Glomerular visceral epithelial cell (primary cell): ENCODE data around the gene DOCK4.

Experiments used
- DNase-seq: peaks from one replicate; pipeline ENCODE4 v3.0.0-alpha.2; 2016; ENCODE audit errors: extremely low spot score

The DOCK4 gene

DNA sequence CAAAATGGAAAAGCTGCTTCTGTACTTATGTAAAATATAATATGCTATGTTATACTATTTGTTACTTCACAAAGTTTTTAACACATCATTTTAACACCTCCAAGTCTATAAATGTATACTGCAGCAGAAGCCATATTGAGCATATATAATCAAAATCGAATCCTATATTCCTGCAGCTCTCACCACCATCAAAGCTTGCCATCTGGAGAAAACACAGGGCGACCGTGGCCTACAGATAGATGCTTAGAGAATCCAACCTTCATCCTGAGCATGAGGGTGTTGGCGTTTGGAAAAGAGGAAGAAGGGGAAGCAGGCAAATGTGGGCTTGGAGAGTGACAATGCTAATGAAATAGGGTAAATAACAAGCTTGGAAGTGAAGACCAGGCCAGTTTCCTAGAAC lies 385.2 kb downstream of the DOCK4 start:
- DNase-seq = no peak

DNA sequence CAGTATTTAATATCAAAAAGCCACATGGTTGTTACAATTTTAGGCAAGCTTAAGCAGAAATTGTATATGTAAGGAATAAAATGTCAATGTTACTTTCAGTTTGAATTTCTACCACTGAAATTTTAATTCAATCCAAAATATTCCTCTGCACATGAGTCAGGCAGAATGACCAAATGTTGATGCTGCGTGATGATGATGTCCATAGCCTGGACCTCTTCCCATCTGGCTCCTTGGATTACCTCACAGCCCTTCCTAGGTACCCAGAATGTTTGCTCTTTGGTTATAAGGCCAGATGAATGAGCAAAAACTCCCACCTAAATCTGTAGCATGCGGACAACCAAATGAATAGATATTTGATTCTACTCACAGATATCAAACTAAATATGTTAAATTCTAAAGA lies 385.6 kb downstream of the DOCK4 start:
- no peak for DNase-seq

GRCh38 chr7:111820121-111820520 lies 386.1 kb downstream of the DOCK4 start:
- no peak for DNase-seq

DNA sequence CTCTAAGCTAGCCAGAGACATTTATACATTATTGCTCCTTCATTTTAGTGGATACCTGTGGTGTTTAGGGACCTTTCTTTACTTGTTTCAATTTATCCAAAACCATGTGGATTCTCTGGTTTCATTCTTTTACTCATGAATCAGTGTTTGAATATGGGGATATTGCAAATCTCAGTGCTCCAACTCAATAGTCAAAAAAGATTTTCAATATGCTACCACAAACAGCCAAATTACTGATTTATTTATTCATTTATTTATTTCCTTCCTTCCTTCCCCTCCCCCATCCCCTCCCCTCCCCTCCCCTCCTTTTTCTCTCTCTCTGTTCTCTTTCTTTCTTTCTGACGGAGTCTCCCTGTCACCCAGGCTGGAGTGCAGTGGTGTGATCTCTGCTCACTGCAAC lies 390.8 kb downstream of the DOCK4 start:
- DNase-seq = no peak

GRCh38 chr7:111813306-111813705 lies 392.9 kb downstream of the DOCK4 start:
- no peak for DNase-seq

DNA sequence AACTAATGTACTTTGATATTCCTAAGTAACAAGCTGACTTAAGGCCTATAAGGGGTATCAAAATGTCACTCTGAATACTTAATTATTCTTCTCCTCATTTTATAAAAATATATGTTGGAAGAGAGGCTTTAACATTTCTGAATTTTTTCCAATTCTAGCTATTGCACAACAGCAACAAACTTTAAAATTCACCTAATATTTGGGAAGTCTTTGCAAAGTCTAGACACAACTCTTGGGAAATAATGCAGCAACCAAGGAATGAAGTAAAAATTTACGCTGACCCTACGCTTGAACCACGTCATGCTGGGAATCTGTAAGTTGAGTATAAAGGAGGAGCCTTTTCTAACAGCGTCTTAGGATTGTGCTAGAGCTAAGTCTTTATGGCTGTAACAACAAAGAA lies 400.0 kb downstream of the DOCK4 start:
- no peak for DNase-seq

- peak; percentile 29 for DNase-seq
These were observed 403.0 kb downstream of the DOCK4 start for GRCh38 chr7:111803015-111803758.

DNA sequence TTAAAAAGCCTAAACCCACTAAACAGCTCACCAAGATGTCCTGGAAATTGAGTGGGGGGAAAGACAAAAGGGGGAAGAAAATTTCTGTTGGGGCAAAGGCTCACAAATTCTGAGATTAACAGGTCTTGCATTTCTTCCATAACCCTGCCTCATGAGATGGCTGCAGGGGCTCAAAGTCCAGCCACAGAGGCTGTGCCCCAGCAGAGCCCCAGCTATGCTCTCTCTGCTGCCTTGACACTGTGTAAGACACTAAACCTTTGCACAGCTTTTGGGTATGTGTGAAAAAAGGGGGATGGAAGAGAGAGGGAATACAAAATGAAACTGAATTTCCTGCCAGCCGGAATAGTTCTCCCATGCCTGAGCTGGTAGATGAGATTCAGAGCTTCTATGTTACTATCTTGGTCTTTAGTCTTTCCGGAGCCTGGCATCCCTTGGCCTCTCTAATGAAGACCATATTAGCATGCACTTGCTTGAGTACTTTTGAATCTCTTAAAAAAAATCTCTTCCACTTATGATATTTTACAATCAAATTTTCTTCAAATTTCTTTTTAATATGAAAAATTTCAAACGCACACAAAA lies 403.9 kb downstream of the DOCK4 start:
- DNase-seq = no peak

DNA sequence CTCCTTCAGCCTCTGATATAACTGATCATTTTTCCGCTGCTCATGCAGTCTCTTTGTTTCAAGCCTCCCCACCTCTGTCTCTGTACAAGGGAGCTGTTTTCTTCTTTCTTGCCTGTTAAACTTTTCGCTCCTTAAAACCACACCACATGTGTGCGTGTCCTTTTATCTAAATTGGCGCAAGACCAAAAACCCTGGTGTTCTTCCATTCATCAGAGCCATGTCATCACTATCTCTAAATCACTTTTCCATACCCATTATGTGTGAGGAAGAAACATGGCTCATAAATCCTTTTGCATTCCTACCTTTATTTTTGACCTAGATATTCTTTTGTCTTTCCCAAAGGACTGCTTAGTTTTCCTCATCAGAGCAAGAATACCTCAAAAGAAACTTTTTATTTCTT lies 404.9 kb downstream of the DOCK4 start:
- DNase-seq = no peak

GRCh38 chr7:111796671-111797070 lies 409.5 kb downstream of the DOCK4 start:
- DNase-seq = no peak

DNA sequence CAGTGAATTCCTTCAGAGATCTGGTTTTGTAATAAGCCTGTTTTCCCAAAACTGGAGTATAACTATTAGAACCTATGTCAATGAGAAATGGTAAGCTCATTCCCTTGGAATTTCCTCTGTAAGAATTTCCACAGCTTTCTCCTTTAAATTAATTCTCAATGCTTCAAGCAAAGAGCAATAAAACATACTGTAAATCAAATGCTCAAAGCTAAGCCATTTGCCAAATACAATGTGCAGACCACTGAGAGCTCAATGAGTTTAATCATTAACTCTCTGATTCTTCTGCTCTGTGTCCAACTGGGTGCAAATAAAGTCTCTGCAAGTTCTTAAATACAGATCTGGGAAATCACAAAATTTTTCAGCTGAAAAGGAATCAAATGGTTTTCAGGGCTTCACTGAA lies 416.3 kb downstream of the DOCK4 start:
- peak; percentile 6 for DNase-seq

- DNase-seq = no peak
These were observed 417.2 kb downstream of the DOCK4 start for GRCh38 chr7:111789048-111789320.

GRCh38 chr7:111788286-111789047 lies 417.7 kb downstream of the DOCK4 start:
- no peak for DNase-seq

DNA sequence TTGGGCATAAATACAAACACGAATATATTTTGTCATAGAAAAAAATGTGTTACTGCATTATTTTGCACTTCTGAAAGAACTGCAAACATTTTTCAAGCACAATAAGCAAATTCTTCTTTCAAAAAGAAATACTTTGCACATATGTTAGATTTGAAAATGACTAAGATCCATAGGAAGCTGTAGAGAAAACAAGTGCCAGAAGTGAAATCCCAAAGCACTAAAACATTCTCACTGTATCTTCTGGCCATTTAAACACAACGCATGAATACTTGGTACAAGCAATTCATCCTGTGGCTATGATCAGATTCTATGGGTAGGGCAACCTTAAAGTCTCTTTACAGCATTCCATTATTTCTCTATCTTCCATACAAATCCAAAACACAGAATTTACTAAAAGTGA lies 418.5 kb downstream of the DOCK4 start:
- DNase-seq = no peak

- DNase-seq = no peak
These were observed 419.1 kb downstream of the DOCK4 start for GRCh38 chr7:111787099-111787498.

DNA sequence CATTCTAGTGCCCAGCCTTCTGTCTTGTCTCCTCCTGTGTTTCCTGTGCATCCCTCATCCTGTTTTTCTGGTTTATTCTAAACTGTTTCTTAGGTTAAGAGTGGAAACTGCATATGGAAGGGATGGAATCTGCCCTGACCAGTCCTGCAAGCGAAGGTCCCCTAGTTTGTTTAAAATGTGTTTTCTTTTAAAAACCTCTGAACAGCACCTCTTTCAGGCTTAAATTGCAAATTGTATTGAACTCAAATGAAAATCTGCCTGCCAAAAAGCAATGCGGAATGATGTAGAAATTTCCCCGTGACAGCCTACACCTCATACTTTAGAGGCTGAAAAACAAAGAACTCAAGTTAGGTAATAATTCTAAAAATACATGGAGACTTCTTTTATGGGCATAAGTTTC lies 421.1 kb downstream of the DOCK4 start:
- no peak for DNase-seq

DNA sequence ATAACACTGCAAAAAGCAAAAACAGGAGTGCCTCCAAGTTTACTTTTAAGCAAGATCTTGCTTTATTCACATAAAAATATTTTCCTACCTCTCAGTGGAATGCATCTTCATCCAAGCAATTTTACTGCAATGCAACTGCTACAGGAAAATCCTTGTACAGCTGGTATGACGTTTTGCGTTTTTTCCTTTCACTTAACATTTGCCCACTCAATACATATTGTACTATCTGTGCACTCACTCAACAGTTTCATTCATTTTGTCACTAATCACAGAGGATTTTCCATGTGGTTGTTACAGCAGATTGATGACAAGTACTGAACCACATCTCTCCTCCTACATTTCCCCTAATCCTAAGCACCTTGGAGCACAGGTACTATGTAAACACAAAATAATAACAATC lies 421.9 kb downstream of the DOCK4 start:
- no peak for DNase-seq

DNA sequence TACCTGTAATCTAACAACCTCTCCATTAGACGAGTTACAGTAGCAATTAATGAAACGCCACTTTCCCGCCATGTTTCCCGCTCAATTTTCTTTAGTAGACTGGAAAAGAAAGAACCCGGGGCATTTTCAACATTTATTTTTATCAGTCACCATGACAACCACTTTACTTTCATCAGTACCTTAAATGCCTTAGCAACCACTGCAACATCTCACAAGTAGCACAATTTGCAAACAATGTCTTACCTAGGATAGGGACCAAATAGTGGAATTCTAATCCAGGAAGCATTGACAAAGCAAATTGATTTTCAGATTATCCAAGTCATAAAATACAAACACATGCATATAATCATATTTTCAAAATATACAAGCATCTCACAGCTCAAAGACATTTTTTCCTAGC lies 422.3 kb downstream of the DOCK4 start:
- no peak for DNase-seq

DNA sequence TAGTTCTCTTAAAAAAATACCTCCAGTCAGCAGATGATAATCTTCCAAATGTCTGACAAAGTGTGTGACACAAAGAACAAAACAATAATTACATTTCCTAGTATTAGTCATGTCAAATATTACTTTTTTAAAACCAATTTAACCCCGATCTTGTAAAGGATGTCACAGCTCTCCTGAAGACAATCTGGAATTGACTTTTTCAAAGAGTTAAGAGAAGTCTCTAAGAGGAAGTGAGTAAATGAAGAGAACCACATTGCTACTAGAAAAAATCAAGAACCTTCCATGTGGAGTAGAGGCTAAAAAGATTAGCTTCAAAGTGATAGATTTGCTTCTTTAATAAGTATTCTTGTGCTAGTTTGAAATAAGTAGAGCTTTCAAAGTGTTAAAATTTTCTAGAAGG lies 425.7 kb downstream of the DOCK4 start:
- no peak for DNase-seq

DNA sequence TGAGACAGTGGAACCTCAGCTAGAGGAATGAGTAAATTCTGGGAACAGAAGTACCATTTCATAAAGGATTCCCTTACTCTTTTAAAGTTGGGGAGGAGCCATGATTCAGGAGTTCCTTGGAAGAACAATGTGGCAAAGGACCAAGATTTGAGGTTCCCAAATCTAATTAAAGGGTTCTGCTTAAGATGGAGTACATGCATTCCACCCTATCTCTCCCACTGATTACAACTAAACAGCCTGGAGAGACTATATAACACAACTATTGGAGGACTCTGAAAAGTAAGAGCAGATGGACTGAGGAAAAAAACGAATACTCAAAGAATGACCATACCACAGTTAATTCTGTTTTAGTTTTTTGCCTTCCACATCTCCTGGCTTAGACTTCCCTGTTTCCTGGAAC lies 431.0 kb downstream of the DOCK4 start:
- DNase-seq = no peak

- no peak for DNase-seq
These were observed 433.5 kb downstream of the DOCK4 start for GRCh38 chr7:111772716-111773115.

DNA sequence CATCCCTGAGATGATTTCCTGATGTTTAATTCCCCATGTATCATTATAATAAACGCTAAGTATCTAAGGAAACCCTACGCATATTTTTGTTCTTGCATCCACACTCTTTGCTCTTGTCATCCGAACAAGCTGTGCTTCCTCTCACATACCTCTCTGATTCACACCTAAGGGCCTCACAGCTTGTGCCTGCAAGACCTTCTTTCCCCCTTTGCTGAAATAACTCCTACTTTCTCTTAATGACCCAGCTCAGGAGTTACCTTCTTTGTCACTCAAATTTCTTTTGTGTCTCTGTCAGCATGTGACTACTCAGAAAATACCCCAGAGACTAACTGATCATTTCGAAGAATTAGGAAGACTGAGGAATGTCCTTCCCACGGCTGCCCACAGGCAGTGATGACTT lies 434.6 kb downstream of the DOCK4 start:
- no peak for DNase-seq

DNA sequence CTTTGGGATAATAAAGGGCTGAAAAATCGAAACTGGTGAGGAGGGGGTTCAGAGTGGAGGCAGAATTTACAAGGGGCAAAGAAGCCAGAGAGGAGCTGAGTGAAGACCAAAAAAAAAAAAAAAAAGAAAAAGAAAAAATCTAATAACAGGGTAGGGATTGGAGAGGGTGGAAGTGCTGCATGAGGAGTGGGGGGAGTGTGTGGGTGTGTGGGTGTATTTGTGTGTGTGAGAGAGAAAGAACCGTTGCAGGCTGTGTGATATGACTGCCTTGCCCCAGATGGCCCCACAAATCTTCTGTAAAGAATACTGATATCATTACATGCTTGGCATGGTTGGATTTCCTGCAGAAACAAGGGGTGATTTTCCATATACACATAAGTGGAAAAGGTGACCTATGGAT lies 436.1 kb downstream of the DOCK4 start:
- DNase-seq = no peak
